GM10248 (cell line): ENCODE results near the gene PKP1.

Experiments
- CTCF ChIA-PET: fragments of 300-600 bp; sonication (Branson Sonifier 250); formaldehyde crosslinking; extraction: SDS; loops from one replicate; lab custom pipeline; 2021; ENCODE audit warnings: antibody characterized with exemption; lab: Yijun Ruan, JAX
- POLR2A ChIA-PET: fragments of 350-650 bp; sonication (Branson Sonifier 250); formaldehyde crosslinking; extraction: SDS; loops from one replicate; lab custom pipeline; 2020; ENCODE audit warnings: antibody characterized with exemption; lab: Yijun Ruan, JAX
- DNase-seq: peaks from one replicate; pipeline ENCODE4 v3.0.0; 2012; ENCODE audit errors: extremely low spot score
- CTCF ChIP-seq: IDR thresholded peaks from 2 replicates; pipeline ENCODE4 v1.5.1; 2012; ENCODE audit warnings: mild to moderate bottlenecking, low read depth; ENCODE audit errors: extremely low read depth, missing control alignments, control extremely low read depth

PKP1 gene

GRCh38 chr1:201316556-201316955 is 33.2 kb downstream of the PKP1 start:
- CTCF ChIA-PET = interaction anchor here (1.5 to 2.0 kb wide), 2 partner anchors 13 to 69 kb away, joined by 3 to 6 read pairs; no protein-coding TSS in a partner anchor
- TF ChIP-seq CTCF = no peak
- no peak for DNase-seq
- POLR2A ChIA-PET = no interaction called here

- ChIA-PET CTCF (interaction anchor here (1.3 to 1.5 kb wide), 2 partner anchors 12 to 17 kb away, joined by 3 read pairs; no protein-coding TSS in a partner anchor), POLR2A (no interaction called here)
- no peak for TF ChIP-seq CTCF
- DNase-seq = no peak
These were observed 34.2 kb downstream of the PKP1 start for GRCh38 chr1:201317551-201317950.

GRCh38 chr1:201318504-201319340 is 35.4 kb downstream of the PKP1 start:
- no peak for DNase-seq
- ChIA-PET POLR2A (no interaction called here), CTCF (interaction anchor here (0.8 to 1.3 kb wide), 2 partner anchors 29 to 53 kb away, joined by 3 read pairs; no protein-coding TSS in a partner anchor)
- TF ChIP-seq CTCF = no peak

- ChIA-PET CTCF (interaction anchor here (1.3 kb wide), 1 partner anchor 28 kb away, joined by 3 read pairs; no protein-coding TSS in a partner anchor), POLR2A (no interaction called here)
These were observed 36.3 kb downstream of the PKP1 start for GRCh38 chr1:201319631-201320030.

GRCh38 chr1:201320168-201320788 is 37.0 kb downstream of the PKP1 start:
- ChIA-PET CTCF (interaction anchor here (1.3 kb wide), 1 partner anchor 28 kb away, joined by 3 read pairs; no protein-coding TSS in a partner anchor), POLR2A (no interaction called here)
- TF ChIP-seq CTCF = no peak
- no peak for DNase-seq

More at GRCh38 chr1:201319631-201320030, 36.3 kb downstream of the PKP1 start:
- no peak for TF ChIP-seq CTCF
- no peak for DNase-seq

- POLR2A ChIA-PET = no interaction called here
- no peak for TF ChIP-seq CTCF
- no peak for DNase-seq
- CTCF ChIA-PET = no interaction called here
These were observed 38.6 kb downstream of the PKP1 start for GRCh38 chr1:201321826-201322390.
